Esophagus muscularis mucosa (tissue), 4 donors: ENCODE data around the gene MPP2. TPM values are rescaled to one million over a fixed set of nuclear protein-coding genes. Genes with fewer than 3 reads are reported as not detected.
A peak's percentile ranks its signal among the peaks of the same experiment; 100 is the strongest.

Experiments
- DNase-seq: peaks from one replicate; pipeline ENCODE4 v3.0.0-alpha.2; 2017; ENCODE audit errors: extremely low spot score
- H3K27ac ChIP-seq, 4 donors: fragments of 200-600 bp; sonication (generic); replicated peaks in 1 of 4; 1 replicate in 3 of 4; 2 replicates in 1 of 4; pipeline ENCODE4 v1.5.1; 2016 to 2019; ENCODE audit warnings: mild to moderate bottlenecking in 1 of 4
- H3K27me3 ChIP-seq, 4 donors: fragments of 200-600 bp; sonication (generic); one replicate each; pipeline versions ENCODE4 v1.5.1 to v1.6.0; 2016 to 2019
- H3K36me3 ChIP-seq, 4 donors: fragments of 200-600 bp; sonication (generic); one replicate each; pipeline ENCODE4 v1.5.1; 2016 to 2019
- H3K4me1 ChIP-seq, 4 donors: fragments of 200-600 bp; sonication (generic); one replicate each; pipeline ENCODE4 v1.5.1; 2016 to 2019
- H3K4me3 ChIP-seq, 4 donors: fragments of 200-600 bp; sonication (generic); 1 replicate in 2 of 4; 2 replicates in 2 of 4; pipeline ENCODE4 v1.5.1; 2016 to 2019; ENCODE audit warnings: mild to moderate bottlenecking in 4 of 4, moderate library complexity in 1 of 4
- H3K9me3 ChIP-seq, 4 donors: fragments of 200-600 bp; sonication (generic); 1 replicate in 3 of 4; 2 replicates in 1 of 4; pipeline ENCODE4 v1.5.1; 2016 to 2019
- CTCF ChIP-seq, 3 experiments: fragments of 200-600 bp in 2 of 3; fragments of 450-650 bp in 1 of 3; sonication (generic) in 2 of 3; IDR thresholded peaks; one replicate each; pipeline ENCODE4 v1.5.1; 2017 to 2019; ENCODE audit warnings: antibody characterized with exemption in 3 of 3, mild to moderate bottlenecking in 2 of 3, moderate library complexity in 1 of 3
- EP300 ChIP-seq: sonication (generic); formaldehyde crosslinking; IDR thresholded peaks from one replicate; pipeline ENCODE4 v1.6.1; 2017; ENCODE audit warnings: antibody characterized with exemption
- POLR2A ChIP-seq: fragments of 450-650 bp; IDR thresholded peaks from one replicate; pipeline ENCODE4 v1.6.1; 2017; ENCODE audit warnings: antibody characterized with exemption, moderate library complexity, mild to moderate bottlenecking, low read depth
- POLR2AphosphoS5 ChIP-seq, 2 donors: sonication (generic); formaldehyde crosslinking; IDR thresholded peaks; one replicate each; pipeline ENCODE4 v1.6.1; 2017; ENCODE audit warnings: antibody characterized with exemption in 2 of 2
- WGBS: methylation state at CpG from one replicate; pipeline ENCODE4 v1.1.5; 2018; 5-methylcytosine and 5-hydroxymethylcytosine counted together
- intact Hi-C: fragments of 100-400 bp; cut with DNase I; formaldehyde crosslinking; loops from one replicate; pipeline ENCODE4 v1.15.1; 2023
- total RNA-seq, 4 donors: library from RNA; depleted of rRNA; stranded (reverse); fragments of >200 nt; gene quantifications; one replicate each; pipeline versions ENCODE4 v1.1.0 to v1.2.1, GENCODE V29; 2016

The MPP2 gene
- total RNA-seq, 4 donors from 2014 or later, result 13.3 to 15.9 (median 15.6) TPM

- H3K36me3 ChIP-seq, result peaks cover 0 to 60% (median 37%) of the 10 kb centered on the region in 4 donors
- intact Hi-C loops, result loop anchor here (10.0 kb wide), 1 partner anchor 116 kb away; no protein-coding TSS in a partner anchor
- DNase-seq, result no peak
- no peak overlapping the region for H3K27ac ChIP-seq
- no peak for TF ChIP-seq EP300
- peak; percentile 90 to 98 (median 93) for TF ChIP-seq CTCF (IDR thresholded peaks at IDR 0.05)
- TF ChIP-seq POLR2A, result no peak
- peak in 1 of 2 donors; percentile 39 for TF ChIP-seq POLR2AphosphoS5 (IDR thresholded peaks at IDR 0.05)
- H3K9me3 ChIP-seq, result no peaks in the 10 kb centered on the region
- H3K4me3 ChIP-seq, result no peak overlapping the region
- H3K27me3 ChIP-seq, result no peaks in the 10 kb centered on the region
- 21% methylated on average over 11 of the region's 13 CpGs for WGBS
- H3K4me1 ChIP-seq, result peaks cover 7 to 9% (median 9%) of the 10 kb centered on the region in 4 donors
Observed at GRCh38 chr17:43878260-43879175, 28.8 kb downstream of the MPP2 start.

GRCh38 chr17:43877451-43878155 lies 29.7 kb downstream of the MPP2 start:
- 86% methylated on average over 4 of the region's 10 CpGs for WGBS
- intact Hi-C loops, result loop anchor here (10.0 kb wide), 1 partner anchor 117 kb away; no protein-coding TSS in a partner anchor
- DNase-seq, result no peak
- no peak overlapping the region for H3K4me3 ChIP-seq
- H3K9me3 ChIP-seq, result no peaks in the 10 kb centered on the region
- H3K36me3 ChIP-seq, result peaks cover 0 to 53% (median 32%) of the 10 kb centered on the region in 4 donors
- no peaks in the 10 kb centered on the region for H3K27me3 ChIP-seq
- no peak for TF ChIP-seq CTCF (IDR thresholded peaks at IDR 0.05)
- TF ChIP-seq POLR2AphosphoS5 (IDR thresholded peaks at IDR 0.05), result no peak
- no peak for TF ChIP-seq POLR2A
- no peak for TF ChIP-seq EP300
- peaks cover 9 to 13% (median 9%) of the 10 kb centered on the region in 4 donors for H3K4me1 ChIP-seq
- H3K27ac ChIP-seq, result no peak overlapping the region

DNA sequence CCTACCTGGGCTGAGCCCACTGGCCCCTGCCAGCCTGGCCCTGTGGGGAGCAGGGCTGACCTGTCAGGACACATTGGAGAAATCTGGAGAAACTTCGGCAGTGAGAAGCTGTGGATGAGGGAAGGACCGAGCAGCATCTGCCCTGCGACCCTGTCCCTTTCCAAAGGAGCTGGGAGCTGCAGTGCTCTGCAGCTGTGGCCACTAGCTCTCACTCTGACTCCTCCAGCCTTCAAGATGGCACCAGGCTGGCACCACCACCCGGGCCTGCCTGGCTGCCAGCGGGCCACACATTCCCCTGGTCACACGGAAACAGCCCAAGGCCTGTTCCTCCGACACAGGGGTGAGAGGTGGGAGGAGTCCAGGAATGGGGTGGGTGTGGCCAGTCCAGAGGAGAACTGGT lies 30.3 kb downstream of the MPP2 start:
- DNase-seq, result no peak
- Histone ChIP-seq H3K36me3 (peaks cover 0 to 48% (median 26%) of the 10 kb centered on the region in 4 donors), H3K4me3 (no peak overlapping the region), H3K27me3 (no peaks in the 10 kb centered on the region), H3K27ac (no peak overlapping the region), H3K4me1 (peaks cover 9 to 19% (median 10%) of the 10 kb centered on the region in 4 donors), H3K9me3 (no peaks in the 10 kb centered on the region)
- WGBS, result no CpG with 5 or more reads among the region's 7 CpGs
- TF ChIP-seq EP300, result no peak
- no peak for TF ChIP-seq CTCF (IDR thresholded peaks at IDR 0.05)
- TF ChIP-seq POLR2A, result no peak
- intact Hi-C loops, result loop anchor here (10.0 kb wide), 1 partner anchor 118 kb away; no protein-coding TSS in a partner anchor

DNA sequence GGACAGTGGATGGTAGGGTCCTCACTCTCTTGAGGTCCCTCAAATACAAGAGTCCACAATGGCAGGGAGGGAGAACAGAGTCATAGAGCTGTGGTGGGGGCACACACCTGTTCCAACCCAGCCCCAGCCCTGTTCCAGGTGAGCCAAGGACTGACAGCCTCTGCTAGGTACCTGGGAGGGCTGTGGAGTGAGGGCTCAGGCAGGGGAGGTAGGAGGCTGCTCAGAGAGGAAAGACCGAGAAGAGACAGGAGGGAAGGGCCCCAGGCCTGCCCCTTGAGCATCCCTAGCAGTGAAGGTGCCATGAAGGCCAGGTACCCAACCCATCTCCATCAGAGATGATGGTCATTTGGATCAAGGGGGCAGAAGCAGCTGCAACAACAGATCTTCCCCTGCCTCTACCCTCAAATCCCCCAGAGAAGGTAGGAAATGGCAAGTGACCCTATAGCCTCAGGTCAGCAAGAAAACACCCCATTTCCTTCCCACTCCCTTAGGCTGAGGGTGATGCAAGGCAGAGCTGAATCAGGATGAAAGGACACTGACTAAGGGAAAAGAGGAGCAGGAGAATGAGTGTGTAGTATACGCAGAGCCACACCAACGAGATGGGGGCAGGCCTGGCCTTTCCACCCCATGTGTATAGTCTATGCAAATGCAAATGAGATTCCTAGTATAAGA lies 31.7 kb downstream of the MPP2 start:
- intact Hi-C loops, result loop anchor here (10.0 kb wide), 1 partner anchor 119 kb away; no protein-coding TSS in a partner anchor
- no peak for DNase-seq
- Histone ChIP-seq H3K27me3 (no peaks in the 10 kb centered on the region), H3K9me3 (no peaks in the 10 kb centered on the region), H3K4me1 (peaks cover 9 to 19% (median 10%) of the 10 kb centered on the region in 4 donors), H3K36me3 (peaks cover 0 to 33% (median 13%) of the 10 kb centered on the region in 4 donors), H3K27ac (no peak overlapping the region), H3K4me3 (no peak overlapping the region)
- 89% methylated on average over 3 of the region's 3 CpGs for WGBS
- TF ChIP-seq POLR2AphosphoS5 (IDR thresholded peaks at IDR 0.05), result no peak
- no peak for TF ChIP-seq CTCF (IDR thresholded peaks at IDR 0.05)
- TF ChIP-seq POLR2A, result no peak
- no peak for TF ChIP-seq EP300
